Measurements from ENCODE around the gene PPT2.
"Not testable (repeated sequence)": the region's sequence is repeated elsewhere in the genome, so short reads cannot be mapped to it uniquely, and the experiment has no call there.

The PPT2 gene

GRCh38 chr6:32127717-32128592 lies 26.0 kb upstream of the PPT2 start, which contains the start of gene ATF6B:
TSS of gene ATF6B (minus strand) at chr6:32128246. CDS start at chr6:32128207, 39 bp downstream.
- DNase-seq: peak; percentile 99

- DNase-seq: no peak
These were observed 25.1 kb upstream of the PPT2 start for GRCh38 chr6:32128751-32129296.

GRCh38 chr6:32129297-32130088 lies 24.4 kb upstream of the PPT2 start:
- no peak for DNase-seq

- no peak for DNase-seq
These were observed 22.4 kb upstream of the PPT2 start for GRCh38 chr6:32131439-32131948.

GRCh38 chr6:32132110-32132509 lies 21.8 kb upstream of the PPT2 start:
- DNase-seq: no peak

- no peak for DNase-seq
These were observed 20.2 kb upstream of the PPT2 start for GRCh38 chr6:32133786-32134185.

- no peak for DNase-seq
These were observed 16.5 kb upstream of the PPT2 start for GRCh38 chr6:32137454-32137853.

GRCh38 chr6:32139590-32139989 lies 14.4 kb upstream of the PPT2 start:
- DNase-seq: no peak

- no peak for DNase-seq
These were observed 13.4 kb upstream of the PPT2 start for GRCh38 chr6:32140420-32141046.

- not testable (repeated sequence) for DNase-seq
These were observed 9.7 kb upstream of the PPT2 start for GRCh38 chr6:32144238-32144637.

- no peak for DNase-seq
These were observed 7.7 kb upstream of the PPT2 start for GRCh38 chr6:32146287-32146686.

GRCh38 chr6:32146687-32147086 lies 7.3 kb upstream of the PPT2 start:
- no peak for DNase-seq

GRCh38 chr6:32147401-32148132 lies 6.4 kb upstream of the PPT2 start:
- DNase-seq: no peak

GRCh38 chr6:32148289-32149091 lies 5.5 kb upstream of the PPT2 start:
- peak; percentile 77 for DNase-seq

GRCh38 chr6:32149092-32149755 lies 4.7 kb upstream of the PPT2 start:
- DNase-seq: peak; percentile 20

GRCh38 chr6:32149932-32150870 lies 3.7 kb upstream of the PPT2 start:
- DNase-seq: no peak

- DNase-seq: no peak
These were observed 2.6 kb upstream of the PPT2 start for GRCh38 chr6:32151181-32151862.

GRCh38 chr6:32151863-32152768 lies 1.8 kb upstream of the PPT2 start, which contains the start of gene PRRT1:
TSS of gene PRRT1 (minus strand) at chr6:32151939. CDS start at chr6:32151827, 112 bp downstream.
- DNase-seq: no peak

All from stimulated activated CD4-positive, alpha-beta T cell treated with anti-CD3 and anti-CD28 coated beads, Interleukin-15, amount 100 ng/mL, for 24 hours (primary cell).